Stomach (tissue), 4 donors: Measurements from ENCODE around the gene SEMA5A.

Experiments
- EP300 ChIP-seq: sonication (generic); formaldehyde crosslinking; IDR thresholded peaks from one replicate; pipeline ENCODE4 v1.6.1; 2017; ENCODE audit warnings: antibody characterized with exemption
- TF ChIP-seq, protein P1 (sequence below), 7 experiments: fragments of 450-650 bp in 4 of 7; fragments of 200-600 bp in 3 of 7; sonication (generic) in 3 of 7; IDR thresholded peaks; one replicate each; pipeline ENCODE4 v1.5.1; 2016 to 2019; ENCODE audit warnings: antibody characterized with exemption in 7 of 7, control low read depth in 2 of 7, mild to moderate bottlenecking in 1 of 7

DNA sequence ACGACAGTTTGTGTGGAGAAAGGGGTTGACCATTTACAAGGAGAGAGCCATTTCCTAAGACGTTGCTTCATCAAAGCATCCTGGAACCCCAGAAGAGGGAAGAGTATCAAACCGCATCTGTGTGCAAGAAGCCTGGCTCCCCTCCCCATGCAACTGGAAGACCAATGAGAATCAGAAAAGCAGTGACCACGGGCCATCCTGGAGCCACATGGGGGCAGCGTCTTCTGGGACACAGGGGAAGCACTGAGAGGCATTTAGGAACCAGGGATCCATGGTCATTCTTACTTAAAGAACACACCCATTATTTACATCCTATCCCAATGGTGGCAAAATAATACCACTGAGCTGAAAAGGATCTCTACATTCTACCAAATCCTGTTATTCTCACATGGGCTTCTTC is 29.3 kb downstream of the SEMA5A start:
- TF ChIP-seq, protein P1, sequence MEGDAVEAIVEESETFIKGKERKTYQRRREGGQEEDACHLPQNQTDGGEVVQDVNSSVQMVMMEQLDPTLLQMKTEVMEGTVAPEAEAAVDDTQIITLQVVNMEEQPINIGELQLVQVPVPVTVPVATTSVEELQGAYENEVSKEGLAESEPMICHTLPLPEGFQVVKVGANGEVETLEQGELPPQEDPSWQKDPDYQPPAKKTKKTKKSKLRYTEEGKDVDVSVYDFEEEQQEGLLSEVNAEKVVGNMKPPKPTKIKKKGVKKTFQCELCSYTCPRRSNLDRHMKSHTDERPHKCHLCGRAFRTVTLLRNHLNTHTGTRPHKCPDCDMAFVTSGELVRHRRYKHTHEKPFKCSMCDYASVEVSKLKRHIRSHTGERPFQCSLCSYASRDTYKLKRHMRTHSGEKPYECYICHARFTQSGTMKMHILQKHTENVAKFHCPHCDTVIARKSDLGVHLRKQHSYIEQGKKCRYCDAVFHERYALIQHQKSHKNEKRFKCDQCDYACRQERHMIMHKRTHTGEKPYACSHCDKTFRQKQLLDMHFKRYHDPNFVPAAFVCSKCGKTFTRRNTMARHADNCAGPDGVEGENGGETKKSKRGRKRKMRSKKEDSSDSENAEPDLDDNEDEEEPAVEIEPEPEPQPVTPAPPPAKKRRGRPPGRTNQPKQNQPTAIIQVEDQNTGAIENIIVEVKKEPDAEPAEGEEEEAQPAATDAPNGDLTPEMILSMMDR (IDR thresholded peaks at IDR 0.05): no peak
- TF ChIP-seq EP300: no peak
